Muscle layer of duodenum (tissue), 2 donors: Measurements from ENCODE around the gene RAB5A.
A peak's percentile ranks its signal among the peaks of the same experiment; 100 is the strongest.
"Not testable (repeated sequence)": the region's sequence is repeated elsewhere in the genome, so short reads cannot be mapped to it uniquely, and the experiment has no call there.

Source experiments
- H3K27ac ChIP-seq: one replicate; pipeline ENCODE4 v1.7.0; 2013; ENCODE audit warnings: mild to moderate bottlenecking, low read length
- H3K27me3 ChIP-seq: one replicate; pipeline ENCODE4 v1.7.0; 2013; ENCODE audit warnings: low read depth, mild to moderate bottlenecking, control low read depth, low read length
- H3K36me3 ChIP-seq, 2 donors: one replicate each; pipeline ENCODE4 v1.7.0; 2013; ENCODE audit warnings: low read length in 2 of 2, control low read depth in 1 of 2, mild to moderate bottlenecking in 1 of 2; ENCODE audit not compliant: insufficient read depth in 2 of 2, control insufficient read depth in 1 of 2
- H3K4me1 ChIP-seq, 2 donors: one replicate each; pipeline ENCODE4 v1.7.0; 2013; ENCODE audit warnings: low read length in 2 of 2, mild to moderate bottlenecking in 2 of 2, control low read depth in 1 of 2, moderate library complexity in 1 of 2; ENCODE audit not compliant: insufficient read depth in 2 of 2, control insufficient read depth in 1 of 2
- H3K4me3 ChIP-seq, 2 donors: one replicate each; pipeline ENCODE4 v1.7.0; 2013; ENCODE audit warnings: low read length in 2 of 2, low read depth in 1 of 2, mild to moderate bottlenecking in 1 of 2
- H3K9me3 ChIP-seq, 2 donors: one replicate each; pipeline ENCODE4 v1.7.0; 2013; ENCODE audit warnings: low read length in 2 of 2, control low read depth in 1 of 2, mild to moderate bottlenecking in 1 of 2; ENCODE audit not compliant: control insufficient read depth in 1 of 2
- donor health status: healthy.

Gene RAB5A, protein sequence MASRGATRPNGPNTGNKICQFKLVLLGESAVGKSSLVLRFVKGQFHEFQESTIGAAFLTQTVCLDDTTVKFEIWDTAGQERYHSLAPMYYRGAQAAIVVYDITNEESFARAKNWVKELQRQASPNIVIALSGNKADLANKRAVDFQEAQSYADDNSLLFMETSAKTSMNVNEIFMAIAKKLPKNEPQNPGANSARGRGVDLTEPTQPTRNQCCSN

DNA sequence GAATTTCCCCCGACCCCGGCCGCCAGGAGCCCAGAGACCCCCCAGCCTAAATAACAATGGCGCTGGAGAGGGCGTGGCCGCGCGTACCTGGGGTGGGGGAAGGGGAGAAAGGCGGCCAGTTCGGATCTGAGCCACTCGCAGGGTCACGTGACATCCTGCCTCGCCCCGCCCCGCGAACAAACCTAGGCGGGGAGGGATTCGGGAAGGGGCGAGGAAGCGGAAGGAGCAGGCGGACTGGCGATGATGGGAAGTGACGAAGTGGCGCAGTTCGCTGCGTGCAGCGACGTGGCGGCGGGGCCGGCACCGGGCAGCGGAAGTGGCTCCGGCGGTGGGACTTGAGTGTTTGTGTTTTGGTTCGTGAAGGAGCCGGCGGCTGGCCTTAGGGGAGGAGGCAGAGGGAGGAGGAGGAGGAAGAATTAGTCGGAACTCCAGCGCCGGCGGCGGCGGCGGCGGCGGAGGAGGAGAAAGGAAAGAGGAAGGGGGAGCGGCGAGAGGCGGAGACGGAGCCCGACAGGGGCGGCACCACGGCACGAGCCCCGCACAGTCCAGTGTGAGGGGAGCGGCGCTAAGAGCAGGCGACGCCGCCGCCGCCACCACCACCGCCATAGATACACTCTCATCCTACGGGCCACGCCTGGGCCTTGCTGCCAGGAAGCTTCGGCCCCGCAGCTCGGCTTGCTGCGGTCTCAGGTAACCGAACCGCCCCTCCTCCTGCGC, at the start of gene RAB5A:
TSS of gene RAB5A (plus strand) at position 266 of the 717 bp plus-strand sequence. CDS start 3,802 bp downstream, outside the sequence.
- peak within 1 kb of the TSS; percentile 98 for H3K27ac ChIP-seq
- H3K36me3 ChIP-seq: peaks cover 6 to 13% of the 10 kb centered on the region in 2 donors
- no peaks in the 10 kb centered on the region for H3K9me3 ChIP-seq
- H3K27me3 ChIP-seq: no peaks in the 10 kb centered on the region
- H3K4me1 ChIP-seq: peaks cover 14 to 28% of the 10 kb centered on the region in 2 donors
- peak within 1 kb of the TSS; percentile 82 to 92 for H3K4me3 ChIP-seq

DNA sequence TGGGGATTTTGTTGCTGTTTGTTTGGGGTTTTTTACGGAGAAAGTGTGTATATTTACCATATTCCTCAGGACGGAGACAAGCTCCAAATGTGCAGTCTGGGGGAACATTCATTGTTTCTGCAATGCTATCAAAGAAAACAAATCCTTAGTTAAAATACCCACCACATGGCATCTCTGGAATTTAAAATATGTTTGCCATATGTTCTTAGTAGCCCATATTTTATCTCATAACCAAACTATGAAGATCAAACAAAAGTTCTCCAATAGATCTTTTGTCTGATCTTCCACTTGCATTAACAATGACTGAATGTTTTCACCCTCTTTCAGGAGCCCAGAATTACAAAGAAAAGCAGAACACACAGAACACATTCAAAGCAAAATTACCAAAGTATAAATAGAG, 48.2 kb upstream of the RAB5A start:
- Histone ChIP-seq H3K4me1 (no peaks in the 10 kb centered on the region), H3K4me3 (no peak overlapping the region), H3K9me3 (no peaks in the 10 kb centered on the region), H3K27ac (no peak overlapping the region), H3K36me3 (no peaks in the 10 kb centered on the region), H3K27me3 (no peaks in the 10 kb centered on the region)

DNA sequence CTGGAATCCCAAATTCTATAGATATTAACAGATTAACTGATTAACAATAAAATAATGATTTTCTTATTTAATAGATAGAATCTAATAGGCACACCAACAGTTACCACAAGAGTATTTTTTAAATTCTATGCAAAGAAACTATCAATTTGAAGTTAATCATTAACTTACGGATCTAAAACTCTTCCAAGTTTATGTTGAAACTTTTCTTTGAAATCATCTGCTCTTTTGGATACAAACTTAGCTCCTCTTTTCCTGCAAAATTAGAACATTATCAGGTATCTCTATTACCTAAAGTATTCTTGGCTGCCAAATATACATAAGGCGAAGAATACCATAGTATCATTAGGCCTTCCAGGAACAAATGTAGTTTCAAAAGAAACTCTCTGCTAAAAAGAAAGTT, 47.6 kb upstream of the RAB5A start:
- Histone ChIP-seq H3K36me3 (no peaks in the 10 kb centered on the region), H3K9me3 (no peaks in the 10 kb centered on the region), H3K27ac (no peak overlapping the region), H3K4me3 (no peak overlapping the region), H3K4me1 (no peaks in the 10 kb centered on the region), H3K27me3 (no peaks in the 10 kb centered on the region)

DNA sequence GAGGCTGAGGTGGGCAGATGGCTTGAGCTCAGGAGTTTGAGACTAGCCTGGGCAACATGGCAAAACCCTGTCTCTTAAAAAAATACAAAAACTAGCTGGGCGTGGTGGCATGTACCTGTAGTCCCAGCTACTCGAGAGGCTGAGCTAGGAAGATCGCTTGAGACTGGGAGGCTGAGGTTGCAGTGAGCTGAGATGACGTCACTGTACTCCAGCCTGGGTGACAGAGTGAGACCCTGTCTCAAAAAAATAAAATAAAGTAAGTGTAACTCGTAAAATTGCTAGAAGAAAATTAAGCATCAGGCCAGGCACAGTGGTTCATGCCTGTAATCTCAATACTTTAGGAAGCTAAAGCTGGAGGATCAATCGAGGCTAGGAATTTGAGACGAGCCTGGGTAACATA, 47.1 kb upstream of the RAB5A start:
- H3K27ac ChIP-seq, H3K4me1 ChIP-seq, H3K4me3 ChIP-seq, H3K27me3 ChIP-seq, H3K9me3 ChIP-seq, H3K36me3 ChIP-seq: not testable (repeated sequence)

DNA sequence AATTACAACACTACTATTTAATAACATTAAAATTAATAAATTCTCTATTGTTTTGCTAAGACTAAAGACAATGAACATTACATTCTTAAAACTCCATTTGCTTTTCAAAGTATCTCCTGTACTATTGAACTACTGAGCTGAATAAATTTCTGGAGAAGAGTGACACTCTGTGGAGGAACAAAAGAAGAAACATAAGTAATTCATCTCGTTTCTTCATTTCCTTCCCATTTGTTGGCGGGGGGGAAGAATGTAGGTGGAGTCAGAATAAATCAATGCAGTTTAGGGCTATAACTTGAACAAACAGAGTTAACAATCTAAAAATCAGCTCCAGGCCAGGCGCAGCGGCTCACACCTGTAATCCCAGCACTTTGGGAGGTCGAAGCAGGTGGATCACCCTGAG, 45.6 kb upstream of the RAB5A start:
- Histone ChIP-seq H3K9me3 (no peaks in the 10 kb centered on the region), H3K27me3 (no peaks in the 10 kb centered on the region), H3K27ac (no peak overlapping the region), H3K4me3 (no peak overlapping the region), H3K4me1 (no peaks in the 10 kb centered on the region), H3K36me3 (no peaks in the 10 kb centered on the region)

DNA sequence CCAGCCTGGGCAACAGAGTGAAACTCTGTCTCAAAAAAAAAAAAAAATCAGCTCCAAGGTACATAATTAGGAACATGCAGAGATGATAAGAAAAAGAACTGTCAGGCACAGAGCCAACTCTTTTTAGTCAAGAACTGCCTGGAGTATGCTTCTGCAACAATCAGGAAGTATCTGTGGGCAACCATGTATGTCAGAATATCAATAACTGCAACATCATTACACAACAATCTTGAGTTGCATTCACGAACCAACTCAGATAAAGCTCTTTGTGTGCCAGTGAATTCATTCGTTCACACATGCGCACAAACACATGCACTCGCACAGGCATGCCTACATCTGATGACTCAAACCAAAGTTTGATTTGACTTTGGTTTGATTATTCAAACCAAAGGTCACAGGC, 45.0 kb upstream of the RAB5A start:
- no peak overlapping the region for H3K27ac ChIP-seq
- H3K4me1 ChIP-seq: no peaks in the 10 kb centered on the region
- H3K36me3 ChIP-seq: no peaks in the 10 kb centered on the region
- no peaks in the 10 kb centered on the region for H3K27me3 ChIP-seq
- no peak overlapping the region for H3K4me3 ChIP-seq
- H3K9me3 ChIP-seq: no peaks in the 10 kb centered on the region

DNA sequence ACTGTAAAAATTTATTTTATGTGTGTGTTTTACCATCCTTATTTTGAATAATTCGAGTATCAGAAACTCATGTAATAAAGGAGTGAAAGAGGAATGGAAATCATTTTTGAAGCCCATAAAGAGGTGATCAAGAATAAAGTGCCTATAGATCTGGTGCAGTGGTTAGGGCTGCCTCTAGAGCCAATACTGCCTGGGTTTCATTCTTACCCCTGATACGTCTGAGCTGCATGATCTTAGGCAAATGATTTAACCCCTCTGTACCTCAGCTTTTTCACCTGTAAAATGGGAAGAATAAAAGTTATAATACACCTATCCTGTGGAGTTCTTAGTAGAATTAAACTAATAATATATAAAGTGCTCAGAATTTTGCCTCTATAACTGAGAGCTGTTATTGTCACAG, 43.2 kb upstream of the RAB5A start:
- Histone ChIP-seq H3K4me3 (no peak overlapping the region), H3K27me3 (no peaks in the 10 kb centered on the region), H3K27ac (no peak overlapping the region), H3K4me1 (no peaks in the 10 kb centered on the region), H3K36me3 (no peaks in the 10 kb centered on the region), H3K9me3 (no peaks in the 10 kb centered on the region)

DNA sequence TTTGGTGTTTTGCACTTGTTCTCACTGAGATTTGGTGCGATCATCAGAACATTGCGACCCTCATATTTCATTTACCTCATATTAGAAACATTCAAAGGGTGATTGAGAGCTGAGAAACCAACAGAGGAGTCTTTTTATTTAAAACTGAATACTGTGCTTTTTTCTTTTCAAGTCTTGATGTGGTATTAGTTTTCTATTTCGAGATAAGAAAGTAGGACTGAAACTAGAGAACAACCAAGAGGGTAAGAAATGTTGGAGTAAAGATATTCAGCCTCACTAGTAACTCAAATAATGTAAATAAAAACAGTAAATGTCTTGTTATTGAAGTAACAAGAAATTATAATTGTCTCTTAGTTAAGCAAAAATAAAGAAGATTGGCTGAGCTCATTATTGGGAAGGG, 39.4 kb upstream of the RAB5A start:
- Histone ChIP-seq H3K4me1 (no peaks in the 10 kb centered on the region), H3K4me3 (no peak overlapping the region), H3K27ac (no peak overlapping the region), H3K36me3 (no peaks in the 10 kb centered on the region), H3K9me3 (peaks cover 0 to 9% of the 10 kb centered on the region in 2 donors), H3K27me3 (no peaks in the 10 kb centered on the region)

DNA sequence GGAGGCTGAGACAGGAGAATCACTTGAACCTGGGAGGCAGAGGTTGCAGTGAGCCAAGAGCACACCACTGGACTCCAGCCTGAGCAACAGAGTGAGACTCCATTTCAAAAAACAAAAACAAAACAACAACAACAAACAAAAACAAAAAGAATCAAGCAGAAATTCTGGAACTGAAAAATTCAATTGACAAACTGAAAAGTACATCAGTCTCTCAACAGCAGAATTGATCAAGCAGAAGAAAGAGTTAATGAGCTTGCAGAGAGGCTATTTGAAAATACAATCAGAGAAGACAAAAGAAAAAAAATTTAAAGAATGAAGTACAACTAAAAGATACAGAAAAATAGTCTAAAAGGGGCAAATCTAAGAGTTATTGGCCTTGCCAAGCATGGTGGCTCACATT, 35.4 kb upstream of the RAB5A start:
- no peak overlapping the region for H3K27ac ChIP-seq
- H3K4me1 ChIP-seq: no peaks in the 10 kb centered on the region
- no peaks in the 10 kb centered on the region for H3K27me3 ChIP-seq
- H3K9me3 ChIP-seq: peaks cover 0 to 16% of the 10 kb centered on the region in 2 donors
- no peaks in the 10 kb centered on the region for H3K36me3 ChIP-seq
- H3K4me3 ChIP-seq: no peak overlapping the region

DNA sequence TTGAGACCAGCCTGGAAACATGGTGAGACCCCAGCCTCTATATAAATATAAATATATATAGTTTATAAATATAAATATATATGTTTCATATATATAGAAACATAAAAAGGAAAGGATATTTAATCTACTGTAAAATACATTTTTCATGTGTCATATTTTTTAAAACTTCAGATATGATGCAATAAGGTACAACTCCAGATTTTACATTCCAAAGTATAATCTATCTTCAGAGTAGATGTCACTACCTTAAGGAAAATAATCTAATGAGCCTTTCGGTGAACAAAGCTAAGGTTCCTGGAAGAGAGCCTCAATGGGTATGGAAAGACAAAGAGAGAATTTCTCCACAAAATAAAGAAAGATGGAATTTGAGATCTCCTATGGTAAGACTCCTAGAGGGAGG, 29.7 kb upstream of the RAB5A start:
- no peaks in the 10 kb centered on the region for H3K27me3 ChIP-seq
- no peaks in the 10 kb centered on the region for H3K4me1 ChIP-seq
- H3K4me3 ChIP-seq: no peak overlapping the region
- H3K36me3 ChIP-seq: no peaks in the 10 kb centered on the region
- peaks cover 0 to 7% of the 10 kb centered on the region in 2 donors for H3K9me3 ChIP-seq
- no peak overlapping the region for H3K27ac ChIP-seq

DNA sequence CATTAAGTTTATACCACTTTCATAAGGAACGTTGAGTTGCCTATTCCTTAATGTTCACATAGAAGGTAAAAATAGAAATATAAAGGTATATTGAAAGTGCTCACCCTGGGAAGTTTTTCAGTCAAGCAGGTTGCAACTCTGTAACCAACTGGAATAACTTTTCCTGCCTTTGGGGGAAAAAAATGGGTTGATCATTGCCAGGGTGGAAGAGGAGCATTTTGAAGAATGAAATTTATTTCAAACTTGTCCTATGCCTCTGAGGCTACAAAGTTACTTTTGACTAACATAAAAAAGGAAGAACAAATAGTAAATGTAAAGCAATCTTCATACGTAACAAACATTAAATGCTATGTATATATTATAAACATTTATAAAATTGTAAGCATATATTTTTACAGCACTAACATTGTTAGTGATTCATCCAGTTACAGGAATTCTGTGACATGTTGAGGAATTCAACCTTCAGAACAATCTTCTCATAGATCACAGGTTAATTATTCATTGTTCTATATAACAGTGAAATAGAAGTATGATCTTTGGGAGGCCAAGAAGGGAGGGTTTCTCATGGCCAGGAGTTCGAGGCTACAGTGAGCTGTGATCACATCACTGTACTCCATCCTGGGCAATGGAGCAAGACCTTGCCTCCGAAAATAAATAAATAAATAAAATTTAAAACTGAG, 26.4 kb upstream of the RAB5A start:
- Histone ChIP-seq H3K4me3 (no peak overlapping the region), H3K9me3 (no peaks in the 10 kb centered on the region), H3K27me3 (no peaks in the 10 kb centered on the region), H3K36me3 (no peaks in the 10 kb centered on the region), H3K4me1 (no peaks in the 10 kb centered on the region), H3K27ac (no peak overlapping the region)
